Activated CD4-positive, alpha-beta T cell treated with anti-CD3 and anti-CD28 coated beads, Interleukin-2, amount 10 ng/mL, durations not matched to agents 24 days and 14 days (primary cell): ENCODE measurements around the gene TMEM120A. TPM values are rescaled to one million over a fixed set of nuclear protein-coding genes. Genes with fewer than 3 reads are reported as not detected.

Experiments used
- DNase-seq: peaks from one replicate; pipeline ENCODE4 v3.0.0; 2022
- H3K27ac Mint-ChIP-seq: one replicate; pipeline ENCODE4 v1.8.0; 2022; ENCODE audit warnings: mild to moderate bottlenecking, mixed read lengths
- H3K27me3 Mint-ChIP-seq: one replicate; pipeline ENCODE4 v1.8.0; 2022; ENCODE audit warnings: mixed read lengths
- H3K36me3 Mint-ChIP-seq: one replicate; pipeline ENCODE4 v1.8.0; 2022; ENCODE audit warnings: low read depth, mild to moderate bottlenecking, mixed read lengths
- H3K4me1 Mint-ChIP-seq: one replicate; pipeline ENCODE4 v1.8.0; 2021; ENCODE audit warnings: mixed read lengths
- H3K4me3 Mint-ChIP-seq: one replicate; pipeline ENCODE4 v1.8.0; 2022; ENCODE audit warnings: mild to moderate bottlenecking, moderate library complexity, mixed read lengths
- H3K9me3 Mint-ChIP-seq: one replicate; pipeline ENCODE4 v1.8.0; 2021; ENCODE audit warnings: mixed read lengths
- intact Hi-C: fragments of 100-400 bp; cut with micrococcal nuclease; formaldehyde crosslinking; loops from one replicate; pipeline ENCODE4 v1.15.1; 2023
- total RNA-seq: library from RNA; stranded (reverse); gene quantifications from 2 replicates; pipeline ENCODE4 v1.2.3, GENCODE V29; 2022

TMEM120A gene
- total RNA-seq, 1 donor from 2014 or later, result 36.1 TPM

DNA sequence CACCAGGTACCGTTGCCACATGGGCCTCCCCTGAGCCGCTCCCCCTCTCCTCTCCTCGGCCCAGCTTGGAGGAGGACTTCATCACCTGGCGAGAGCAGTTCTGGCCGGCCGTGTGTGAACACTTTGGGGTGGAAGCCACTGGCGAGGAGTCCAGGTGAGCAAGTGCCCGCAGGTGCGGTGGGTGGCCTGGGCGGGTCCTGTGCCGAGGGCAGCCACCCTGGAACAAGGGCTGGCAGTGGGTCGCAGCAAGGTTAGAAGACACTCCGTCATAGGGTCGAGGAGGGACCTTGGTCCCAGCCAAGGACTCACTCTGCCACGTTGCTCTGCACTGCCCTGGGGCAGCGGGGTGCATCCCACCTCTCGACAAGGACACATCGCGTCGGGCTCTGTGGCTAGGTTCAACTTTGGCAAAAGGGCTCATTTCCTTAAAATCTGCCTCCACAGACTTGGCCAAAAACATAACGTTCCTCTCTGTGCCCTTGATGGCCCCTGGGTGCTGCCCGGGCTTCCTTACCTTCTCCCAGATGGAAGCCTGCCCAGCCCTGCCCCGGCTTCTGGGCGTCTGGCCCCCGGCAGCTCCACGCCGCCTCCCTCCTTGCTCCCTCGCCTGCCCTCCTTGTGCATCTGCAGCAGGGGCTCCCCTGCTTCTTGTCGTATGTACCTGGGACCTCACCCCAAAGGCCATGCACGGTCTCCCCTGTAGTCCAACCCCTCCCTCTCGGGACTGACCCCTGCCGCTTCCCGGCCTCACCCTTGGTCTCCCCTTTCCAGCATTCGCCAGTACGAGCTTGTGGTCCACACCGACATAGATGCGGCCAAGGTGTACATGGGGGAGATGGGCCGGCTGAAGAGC is 12.7 kb downstream of the TMEM120A start:
- Mint-ChIP-seq H3K4me3 (no peak overlapping the region), H3K4me1 (no peaks in the 10 kb centered on the region), H3K9me3 (no peaks in the 10 kb centered on the region), H3K36me3 (peaks cover 9% of the 10 kb centered on the region), H3K27me3 (no peaks in the 10 kb centered on the region), H3K27ac (no peak overlapping the region)
- intact Hi-C loops, result no loop called here
- DNase-seq, result no peak

GRCh38 chr7:75981203-75981452 is 13.3 kb downstream of the TMEM120A start:
- intact Hi-C loops, result no loop called here
- peaks cover 8% of the 10 kb centered on the region for H3K36me3 Mint-ChIP-seq
- no peaks in the 10 kb centered on the region for H3K27me3 Mint-ChIP-seq
- no peaks in the 10 kb centered on the region for H3K9me3 Mint-ChIP-seq
- no peak overlapping the region for H3K4me3 Mint-ChIP-seq
- no peak for DNase-seq
- H3K4me1 Mint-ChIP-seq, result no peaks in the 10 kb centered on the region
- no peak overlapping the region for H3K27ac Mint-ChIP-seq

- H3K36me3 Mint-ChIP-seq, result peaks cover 8% of the 10 kb centered on the region
Observed at GRCh38 chr7:75980430-75981202, 13.8 kb downstream of the TMEM120A start.

GRCh38 chr7:75979759-75980429 is 14.5 kb downstream of the TMEM120A start:
- DNase-seq, result no peak
- no peak overlapping the region for H3K4me3 Mint-ChIP-seq
- intact Hi-C loops, result no loop called here
- no peaks in the 10 kb centered on the region for H3K27me3 Mint-ChIP-seq
- H3K9me3 Mint-ChIP-seq, result no peaks in the 10 kb centered on the region
- peaks cover 8% of the 10 kb centered on the region for H3K36me3 Mint-ChIP-seq
- H3K4me1 Mint-ChIP-seq, result no peaks in the 10 kb centered on the region
- peak overlapping the region; percentile 44 for H3K27ac Mint-ChIP-seq

More at GRCh38 chr7:75980430-75981202, 13.8 kb downstream of the TMEM120A start:
- intact Hi-C loops, result no loop called here
- Mint-ChIP-seq H3K4me3 (no peak overlapping the region), H3K9me3 (no peaks in the 10 kb centered on the region), H3K27ac (no peak overlapping the region), H3K4me1 (no peaks in the 10 kb centered on the region), H3K27me3 (no peaks in the 10 kb centered on the region)
- no peak for DNase-seq

DNA sequence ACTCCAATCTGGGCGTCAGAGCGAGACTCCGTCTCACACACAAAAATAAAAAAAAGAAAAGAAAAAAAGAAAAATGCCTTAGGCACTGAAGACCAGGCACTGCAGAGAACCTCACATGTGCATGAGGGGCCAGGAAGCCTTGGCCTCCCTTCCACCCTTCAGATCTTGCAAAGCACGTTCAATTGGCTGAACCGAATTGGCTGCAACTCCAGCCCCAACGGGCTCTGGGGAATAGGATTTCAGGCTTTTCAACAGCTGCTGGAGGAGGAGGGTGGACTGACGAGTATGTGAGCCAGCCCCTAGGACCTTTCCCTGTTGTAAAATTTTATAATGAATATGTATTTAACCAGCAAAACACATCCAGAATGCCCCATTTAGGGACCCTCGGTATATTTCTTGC is 16.7 kb downstream of the TMEM120A start:
- H3K27ac Mint-ChIP-seq, result no peak overlapping the region
- H3K9me3 Mint-ChIP-seq, result no peaks in the 10 kb centered on the region
- intact Hi-C loops, result no loop called here
- no peaks in the 10 kb centered on the region for H3K27me3 Mint-ChIP-seq
- no peak for DNase-seq
- peaks cover 15% of the 10 kb centered on the region for H3K36me3 Mint-ChIP-seq
- no peak overlapping the region for H3K4me3 Mint-ChIP-seq
- no peaks in the 10 kb centered on the region for H3K4me1 Mint-ChIP-seq

DNA sequence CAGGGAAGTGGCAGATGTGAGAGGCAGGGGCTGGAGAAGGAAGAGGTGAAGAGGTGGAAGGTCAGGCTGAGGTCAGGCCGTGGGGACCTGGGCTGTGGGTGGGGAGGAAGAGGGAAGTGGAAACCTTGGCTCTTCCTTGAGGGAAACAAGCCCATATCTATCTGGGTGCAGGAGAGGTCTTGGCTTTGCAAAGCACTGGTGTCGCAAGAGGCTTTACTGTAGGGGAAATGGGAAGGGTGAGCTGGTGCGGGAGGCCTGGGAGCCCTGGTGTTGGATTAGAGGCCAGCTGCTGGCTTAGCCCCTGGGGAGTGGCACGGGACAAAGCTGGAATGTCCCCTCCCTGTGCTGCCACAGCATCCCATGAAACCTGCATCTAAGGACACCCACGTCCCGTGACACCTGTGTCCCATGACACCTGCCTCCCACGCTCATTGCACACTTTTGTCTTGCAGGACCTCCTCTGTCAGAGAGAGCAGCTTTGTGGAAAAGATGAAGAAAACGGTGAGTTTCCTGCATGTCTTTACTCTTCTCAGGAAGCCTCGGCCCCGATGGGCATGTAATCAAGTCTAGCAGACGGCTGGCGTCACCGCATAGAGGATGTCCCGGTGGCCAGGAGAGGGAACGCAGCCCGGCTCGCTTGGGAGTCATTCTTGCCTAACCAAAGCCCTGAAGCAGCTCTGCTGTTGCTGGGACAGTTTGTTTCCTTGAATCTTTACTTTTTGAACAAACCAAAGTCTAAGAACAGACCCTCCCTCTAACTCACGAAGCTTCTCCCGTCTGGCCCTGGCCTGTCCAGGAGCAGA is 22.2 kb downstream of the TMEM120A start:
- Mint-ChIP-seq H3K27me3 (no peaks in the 10 kb centered on the region), H3K4me1 (peaks cover 5% of the 10 kb centered on the region), H3K27ac (no peak overlapping the region), H3K9me3 (no peaks in the 10 kb centered on the region), H3K4me3 (no peak overlapping the region), H3K36me3 (peaks cover 13% of the 10 kb centered on the region)
- intact Hi-C loops, result no loop called here
- DNase-seq, result no peak

DNA sequence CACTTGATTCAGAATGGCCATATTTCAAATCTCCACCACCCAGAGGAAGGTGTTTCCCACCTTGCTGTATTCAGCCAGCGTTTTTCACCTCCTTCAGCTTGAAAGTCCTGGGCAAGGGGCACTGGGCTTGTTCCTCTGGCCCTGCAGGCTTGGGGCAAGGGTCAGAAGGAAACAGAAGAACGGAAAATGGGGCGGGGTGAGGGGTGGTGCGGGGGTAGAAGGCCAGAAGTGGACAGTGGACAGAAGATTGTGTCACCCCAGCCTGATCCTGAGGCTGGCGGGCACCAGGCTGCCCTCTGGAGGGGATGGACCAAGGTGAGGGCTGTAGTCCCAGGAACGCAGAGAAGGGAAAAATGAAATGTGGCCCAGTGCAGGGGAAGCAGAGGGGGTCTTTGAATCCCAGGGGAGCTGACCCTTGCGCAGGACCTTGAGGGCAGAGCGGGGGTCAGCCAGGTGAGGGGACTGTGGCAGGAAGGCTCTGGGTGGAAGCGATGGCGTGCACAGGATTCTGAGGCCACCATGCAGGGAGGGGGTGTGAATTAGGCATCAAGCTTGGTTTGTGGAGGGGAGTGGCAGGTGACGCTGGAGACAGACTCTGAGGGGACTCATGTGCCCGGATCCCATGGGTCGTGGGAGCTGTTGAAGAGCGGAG is 23.0 kb downstream of the TMEM120A start:
- Mint-ChIP-seq H3K27ac (no peak overlapping the region), H3K36me3 (peaks cover 13% of the 10 kb centered on the region), H3K9me3 (no peaks in the 10 kb centered on the region), H3K4me1 (peaks cover 5% of the 10 kb centered on the region), H3K4me3 (no peak overlapping the region), H3K27me3 (no peaks in the 10 kb centered on the region)
- intact Hi-C loops, result no loop called here
- no peak for DNase-seq

- Mint-ChIP-seq H3K9me3 (no peaks in the 10 kb centered on the region), H3K27me3 (no peaks in the 10 kb centered on the region), H3K36me3 (peaks cover 12% of the 10 kb centered on the region), H3K4me3 (no peak overlapping the region), H3K27ac (no peak overlapping the region), H3K4me1 (peaks cover 5% of the 10 kb centered on the region)
- no peak for DNase-seq
- intact Hi-C loops, result no loop called here
Observed at GRCh38 chr7:75969704-75970498, 24.5 kb downstream of the TMEM120A start.

DNA sequence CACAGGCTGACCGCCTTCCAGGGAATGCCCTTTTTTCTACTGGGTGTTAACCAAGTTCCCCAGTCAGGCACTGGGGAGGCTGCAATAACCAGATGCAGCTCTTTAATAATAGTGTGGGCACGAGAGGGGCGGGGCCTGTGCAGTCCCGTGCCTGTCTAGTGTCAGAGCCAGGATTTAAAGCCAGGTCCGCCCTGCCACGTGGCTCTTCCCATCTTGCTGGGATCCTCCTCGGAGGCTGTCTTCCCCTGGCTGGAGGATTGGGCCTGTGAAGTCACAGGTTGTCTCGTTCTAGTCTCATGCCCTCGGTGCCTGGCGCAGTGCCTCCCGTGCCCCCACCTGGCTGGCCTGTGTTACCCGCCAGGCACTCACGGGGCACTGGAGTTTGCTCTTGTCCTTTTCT is 25.2 kb downstream of the TMEM120A start:
- intact Hi-C loops, result no loop called here
- Mint-ChIP-seq H3K4me1 (peaks cover 5% of the 10 kb centered on the region), H3K27ac (no peak overlapping the region), H3K36me3 (peaks cover 10% of the 10 kb centered on the region), H3K9me3 (no peaks in the 10 kb centered on the region), H3K4me3 (no peak overlapping the region), H3K27me3 (no peaks in the 10 kb centered on the region)
- no peak for DNase-seq

DNA sequence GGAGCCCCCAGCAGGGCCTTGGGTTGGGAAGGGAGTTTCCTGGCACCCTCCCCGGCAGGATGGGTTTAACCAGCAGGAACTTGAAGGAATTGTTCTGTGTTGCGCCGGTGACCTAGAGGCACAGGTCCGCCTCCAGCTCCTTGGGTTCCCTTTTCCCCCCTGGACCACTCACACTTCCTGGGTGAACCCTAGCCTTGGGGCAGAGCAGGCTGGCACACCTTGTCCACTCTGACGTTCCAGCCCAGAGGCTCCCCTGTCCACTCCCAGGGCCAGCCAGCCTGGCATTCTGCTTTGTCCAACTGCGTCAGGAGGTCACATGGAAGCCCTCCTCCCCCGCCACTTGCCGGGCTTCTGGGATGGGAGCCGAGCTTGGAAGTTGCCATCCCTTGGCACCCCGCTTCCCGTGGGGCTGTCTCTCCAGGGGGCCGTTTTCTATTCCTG is 25.8 kb downstream of the TMEM120A start:
- DNase-seq, result no peak
- H3K4me1 Mint-ChIP-seq, result peaks cover 5% of the 10 kb centered on the region
- no peaks in the 10 kb centered on the region for H3K9me3 Mint-ChIP-seq
- no peak overlapping the region for H3K4me3 Mint-ChIP-seq
- no peak overlapping the region for H3K27ac Mint-ChIP-seq
- no peaks in the 10 kb centered on the region for H3K27me3 Mint-ChIP-seq
- intact Hi-C loops, result no loop called here
- peaks cover 5% of the 10 kb centered on the region for H3K36me3 Mint-ChIP-seq

DNA sequence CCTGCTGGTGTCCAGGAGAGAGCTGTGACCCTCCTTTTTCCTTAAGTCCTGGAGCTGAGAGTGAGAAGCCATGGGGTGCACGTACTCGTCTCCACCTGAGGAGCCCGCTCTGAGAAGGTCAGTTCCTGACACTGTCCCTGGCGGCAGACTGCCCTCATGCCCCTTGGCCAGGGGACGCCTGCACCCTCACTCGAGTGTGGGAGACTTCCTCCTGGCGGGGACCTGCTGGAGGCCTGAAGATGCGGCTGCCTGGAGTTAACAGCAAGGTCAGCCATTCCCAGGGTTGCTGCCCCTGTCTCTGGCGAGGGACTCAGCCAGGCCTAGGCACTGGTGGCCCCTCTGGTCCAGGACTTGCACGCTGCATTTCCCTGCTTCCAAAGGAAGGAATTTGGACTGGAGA is 26.4 kb downstream of the TMEM120A start:
- H3K4me3 Mint-ChIP-seq, result no peak overlapping the region
- no peak for DNase-seq
- no peaks in the 10 kb centered on the region for H3K27me3 Mint-ChIP-seq
- intact Hi-C loops, result no loop called here
- peaks cover 5% of the 10 kb centered on the region for H3K36me3 Mint-ChIP-seq
- peaks cover 5% of the 10 kb centered on the region for H3K4me1 Mint-ChIP-seq
- H3K9me3 Mint-ChIP-seq, result no peaks in the 10 kb centered on the region
- H3K27ac Mint-ChIP-seq, result no peak overlapping the region

- intact Hi-C loops, result no loop called here
- no peak for DNase-seq
- peaks cover 5% of the 10 kb centered on the region for H3K36me3 Mint-ChIP-seq
- H3K4me1 Mint-ChIP-seq, result peaks cover 5% of the 10 kb centered on the region
- no peak overlapping the region for H3K27ac Mint-ChIP-seq
- no peaks in the 10 kb centered on the region for H3K9me3 Mint-ChIP-seq
- H3K27me3 Mint-ChIP-seq, result no peaks in the 10 kb centered on the region
- no peak overlapping the region for H3K4me3 Mint-ChIP-seq
Observed at GRCh38 chr7:75967487-75967997, 26.9 kb downstream of the TMEM120A start.
